Neural progenitor cell (in vitro differentiated cells): Measurements from ENCODE around the gene DMRTC1.
"Not testable (repeated sequence)": the region's sequence is repeated elsewhere in the genome, so short reads cannot be mapped to it uniquely, and the experiment has no call there.

Experiments
- CTCF ChIP-seq: fragments of 200-600 bp; sonication (generic); IDR thresholded peaks from 2 replicates; pipeline ENCODE4 v1.5.1; 2017; ENCODE audit warnings: antibody characterized with exemption, mild to moderate bottlenecking
- EZH2 ChIP-seq: fragments of 200-600 bp; sonication (generic); IDR thresholded peaks from 2 replicates; pipeline ENCODE4 v1.6.1; 2017; ENCODE audit warnings: antibody characterized with exemption, mild to moderate bottlenecking, moderate library complexity

DNA sequence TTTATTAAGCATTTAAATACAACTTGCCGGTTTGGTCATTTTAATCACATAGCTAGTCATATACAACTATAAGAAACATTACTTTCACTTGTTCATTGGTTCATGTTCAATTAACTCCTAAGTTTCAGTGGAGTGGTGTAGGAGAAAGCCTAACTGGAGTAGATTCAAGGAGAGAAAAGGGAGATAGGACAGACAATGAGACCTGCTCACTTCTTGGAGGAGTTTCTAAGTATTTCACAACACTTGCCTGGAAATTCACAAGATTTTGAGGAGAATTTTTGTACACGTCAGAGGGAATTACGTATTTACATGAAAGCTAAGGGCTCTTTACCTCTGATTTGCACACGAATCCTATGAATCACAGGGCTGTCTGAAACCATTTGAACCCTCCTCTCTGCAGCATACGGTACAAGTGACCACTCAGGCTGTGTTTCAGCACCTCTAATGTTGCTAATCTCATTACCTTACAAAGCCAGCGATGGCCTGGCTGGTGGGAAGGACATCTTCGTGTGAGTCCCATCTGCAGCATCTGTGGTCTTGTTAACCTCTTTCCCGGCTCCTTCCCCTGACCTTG, 6.7 kb downstream of the DMRTC1 start:
- not testable (repeated sequence) for TF ChIP-seq CTCF, EZH2
